Erythroblast (primary cell): ENCODE measurements around the gene PRELID3B.

Experiments
- GATA1 ChIP-seq: IDR thresholded peaks from 2 replicates; pipeline ENCODE4 v1.6.1; 2011; ENCODE audit warnings: low read depth, mild to moderate bottlenecking, control low read depth, low read length, moderate library complexity
- POLR2A ChIP-seq: IDR thresholded peaks from 2 replicates; pipeline ENCODE4 v1.6.1; 2011; ENCODE audit warnings: mild to moderate bottlenecking, low read length

DNA sequence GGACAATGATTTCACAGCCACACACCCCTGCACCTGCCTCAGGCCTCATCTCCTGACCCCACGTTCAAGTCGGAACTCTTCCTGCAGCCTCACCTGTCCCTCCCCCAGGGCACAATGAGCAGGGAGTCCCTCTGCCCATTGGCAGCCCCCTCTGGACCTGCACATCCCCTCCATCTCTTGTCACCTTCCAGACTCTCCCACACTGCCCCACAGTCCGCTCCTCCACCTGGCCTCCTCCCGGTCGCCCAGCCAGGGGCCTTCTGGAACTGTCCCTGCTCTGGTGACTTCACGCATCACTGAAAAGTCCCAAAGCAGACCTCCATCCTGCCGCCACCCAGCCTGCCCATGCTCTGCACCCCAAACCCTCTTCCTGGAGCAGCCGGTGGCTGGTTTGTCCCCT, 40.2 kb downstream of the PRELID3B start:
- TF ChIP-seq POLR2A (no peak), GATA1 (no peak)
